Liver (tissue), 3 donors: ENCODE measurements around the gene RCAN2.

Source experiments
- CTCF ChIP-seq: fragments of 150-350 bp; IDR thresholded peaks from 2 replicates; pipeline ENCODE4 v1.5.1; 2017; ENCODE audit warnings: improper control_type of control experiment, low read depth, low read length; ENCODE audit not compliant: missing input control
- FOXA1 ChIP-seq: IDR thresholded peaks from 2 replicates; pipeline ENCODE4 v1.6.1; 2016; ENCODE audit warnings: antibody characterized with exemption
- JUND ChIP-seq, 2 donors: IDR thresholded peaks; 2 replicates each; pipeline ENCODE4 v1.6.1; 2016; ENCODE audit warnings: antibody characterized with exemption in 2 of 2
- REST ChIP-seq: IDR thresholded peaks from 2 replicates; pipeline ENCODE4 v1.6.1; 2016; ENCODE audit warnings: antibody characterized with exemption, mild to moderate bottlenecking
- RXRA ChIP-seq, 2 donors: IDR thresholded peaks; 2 replicates each; pipeline ENCODE4 v1.6.1; 2017 to 2018; ENCODE audit warnings: antibody characterized with exemption in 2 of 2, mild to moderate bottlenecking in 1 of 2
- SP1 ChIP-seq: IDR thresholded peaks from 2 replicates; pipeline ENCODE4 v1.6.1; 2018; ENCODE audit warnings: antibody characterized with exemption, mild to moderate bottlenecking
- TAF1 ChIP-seq: conservative IDR thresholded peaks from 2 replicates; pipeline ENCODE4 v1.6.1; 2016; ENCODE audit warnings: antibody characterized with exemption, mild to moderate bottlenecking
- YY1 ChIP-seq: IDR thresholded peaks from 2 replicates; pipeline ENCODE4 v1.6.1; 2016; ENCODE audit warnings: antibody characterized with exemption, mild to moderate bottlenecking
- TF ChIP-seq, protein P1 (sequence below): IDR thresholded peaks from 2 replicates; pipeline ENCODE4 v1.6.1; 2016; ENCODE audit warnings: antibody characterized with exemption
- TF ChIP-seq, protein P2 (sequence below): IDR thresholded peaks from 2 replicates; pipeline ENCODE4 v1.6.1; 2016; ENCODE audit warnings: antibody characterized with exemption
- donor health status: healthy.
- donor health status: healthy.

GRCh38 chr6:46255528-46255927 is 235.7 kb downstream of the RCAN2 start:
- TF ChIP-seq REST: no peak
- no peak for TF ChIP-seq CTCF
- TF ChIP-seq RXRA (IDR thresholded peaks at IDR 0.05): no peak
- TF ChIP-seq, protein P1, sequence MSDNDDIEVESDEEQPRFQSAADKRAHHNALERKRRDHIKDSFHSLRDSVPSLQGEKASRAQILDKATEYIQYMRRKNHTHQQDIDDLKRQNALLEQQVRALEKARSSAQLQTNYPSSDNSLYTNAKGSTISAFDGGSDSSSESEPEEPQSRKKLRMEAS: no peak
- TF ChIP-seq YY1: no peak
- no peak for TF ChIP-seq JUND (IDR thresholded peaks at IDR 0.05)
- no peak for TF ChIP-seq TAF1
- TF ChIP-seq, protein P2, sequence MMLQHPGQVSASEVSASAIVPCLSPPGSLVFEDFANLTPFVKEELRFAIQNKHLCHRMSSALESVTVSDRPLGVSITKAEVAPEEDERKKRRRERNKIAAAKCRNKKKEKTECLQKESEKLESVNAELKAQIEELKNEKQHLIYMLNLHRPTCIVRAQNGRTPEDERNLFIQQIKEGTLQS: no peak
- no peak for TF ChIP-seq FOXA1
- no peak for TF ChIP-seq SP1
